ENCODE results near the gene RELN. TPM values are rescaled to one million over a fixed set of nuclear protein-coding genes. Genes with fewer than 3 reads are reported as not detected.
"Not testable (repeated sequence)": the region's sequence is repeated elsewhere in the genome, so short reads cannot be mapped to it uniquely, and the experiment has no call there.

Gene RELN
- total RNA-seq, 1 experiment from 2014 or later, result 0.02 TPM

GRCh38 chr7:103854611-103855010 is 134.8 kb downstream of the RELN start:
- DNase-seq (ENCODE audit: low read depth), result no peak

- no peak for DNase-seq (ENCODE audit: low read depth)
Measured at GRCh38 chr7:103851357-103851756, 138.1 kb downstream of the RELN start.

GRCh38 chr7:103843689-103844480 is 145.6 kb downstream of the RELN start:
- no peak for DNase-seq (ENCODE audit: low read depth)

- no peak for DNase-seq (ENCODE audit: low read depth)
Measured at GRCh38 chr7:103833401-103833800, 156.1 kb downstream of the RELN start.

GRCh38 chr7:103832438-103832837 is 157.0 kb downstream of the RELN start:
- DNase-seq (ENCODE audit: low read depth), result no peak

- no peak for DNase-seq (ENCODE audit: low read depth)
Measured at GRCh38 chr7:103824251-103824650, 165.2 kb downstream of the RELN start.

GRCh38 chr7:103823084-103823483 is 166.4 kb downstream of the RELN start:
- DNase-seq (ENCODE audit: low read depth), result no peak

- DNase-seq (ENCODE audit: low read depth), result no peak
Measured at GRCh38 chr7:103821092-103821491, 168.4 kb downstream of the RELN start.

- DNase-seq (ENCODE audit: low read depth), result not testable (repeated sequence)
Measured at GRCh38 chr7:103815972-103816371, 173.5 kb downstream of the RELN start.

GRCh38 chr7:103813970-103814369 is 175.5 kb downstream of the RELN start:
- no peak for DNase-seq (ENCODE audit: low read depth)

GRCh38 chr7:103811997-103812396 is 177.5 kb downstream of the RELN start:
- DNase-seq (ENCODE audit: low read depth), result no peak

- DNase-seq (ENCODE audit: low read depth), result no peak
Measured at GRCh38 chr7:103811290-103811689, 178.2 kb downstream of the RELN start.

GRCh38 chr7:103810112-103810744 is 179.2 kb downstream of the RELN start:
- no peak for DNase-seq (ENCODE audit: low read depth)

GRCh38 chr7:103809229-103809994 is 180.0 kb downstream of the RELN start:
- DNase-seq (ENCODE audit: low read depth), result no peak

GRCh38 chr7:103805346-103805745 is 184.1 kb downstream of the RELN start:
- no peak for DNase-seq (ENCODE audit: low read depth)

GRCh38 chr7:103803631-103804030 is 185.8 kb downstream of the RELN start:
- DNase-seq (ENCODE audit: low read depth), result no peak

- DNase-seq (ENCODE audit: low read depth), result no peak
Measured at GRCh38 chr7:103799298-103799697, 190.2 kb downstream of the RELN start.

- no peak for DNase-seq (ENCODE audit: low read depth)
Measured at GRCh38 chr7:103797647-103798307, 191.7 kb downstream of the RELN start.

GRCh38 chr7:103796327-103796962 is 193.0 kb downstream of the RELN start:
- DNase-seq (ENCODE audit: low read depth), result no peak

GRCh38 chr7:103795787-103796186 is 193.7 kb downstream of the RELN start:
- DNase-seq (ENCODE audit: low read depth), result no peak

GRCh38 chr7:103795107-103795506 is 194.4 kb downstream of the RELN start:
- no peak for DNase-seq (ENCODE audit: low read depth)
